ENCODE measurements around the gene RGS6.

DNA sequence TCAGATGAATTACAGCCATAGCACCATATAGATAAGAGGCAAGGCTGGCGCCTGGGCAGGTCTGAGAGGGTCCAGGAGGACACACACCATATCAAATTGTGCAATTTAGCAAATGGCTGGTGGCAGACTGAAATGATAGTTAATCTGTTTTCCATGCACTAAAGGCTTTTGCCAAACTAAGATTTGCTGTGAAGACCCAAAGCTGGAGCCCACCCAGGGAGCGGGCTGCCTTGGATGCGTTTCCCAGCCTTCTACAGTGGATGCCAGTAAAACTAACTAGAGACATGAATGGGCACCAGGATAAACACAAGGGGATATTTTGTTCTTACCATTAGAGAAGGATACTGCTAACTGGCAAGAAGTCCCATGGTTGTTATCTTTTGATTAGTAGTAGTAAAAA, 486.6 kb downstream of the RGS6 start:
- no peak for TF ChIP-seq POLR2AphosphoS5 (IDR thresholded peaks at IDR 0.05)
- no peak for TF ChIP-seq POLR2A (IDR thresholded peaks at IDR 0.05)
